Transverse colon (tissue), 4 donors: Measurements from ENCODE around the gene PTGES2. TPM values are rescaled to one million over a fixed set of nuclear protein-coding genes. Genes with fewer than 3 reads are reported as not detected.

Experiments
- DNase-seq: peaks from one replicate; pipeline ENCODE4 v3.0.0-alpha.2; 2019
- H3K27ac ChIP-seq, 4 donors: fragments of 200-600 bp; sonication (generic); 2 replicates each; pipeline ENCODE4 v1.5.1; 2016 to 2018; ENCODE audit warnings: inconsistent platforms in 4 of 4
- H3K27me3 ChIP-seq: fragments of 200-600 bp; sonication (generic); 2 replicates; pipeline ENCODE4 v1.5.1; 2017; ENCODE audit warnings: inconsistent platforms
- H3K36me3 ChIP-seq, 4 donors: fragments of 200-600 bp; sonication (generic); 2 replicates each; pipeline ENCODE4 v1.5.1; 2017 to 2019; ENCODE audit warnings: inconsistent platforms in 4 of 4
- H3K4me1 ChIP-seq, 4 donors: fragments of 200-600 bp; sonication (generic); 2 replicates each; pipeline ENCODE4 v1.5.1; 2017 to 2020; ENCODE audit warnings: inconsistent platforms in 4 of 4
- H3K4me3 ChIP-seq, 4 donors: fragments of 200-600 bp; sonication (generic); 1 replicate in 1 of 4; 2 replicates in 3 of 4; pipeline versions ENCODE4 v1.5.1 to v1.6.1; 2017 to 2019; ENCODE audit warnings: inconsistent platforms in 4 of 4
- H3K9me3 ChIP-seq, 2 donors: fragments of 200-600 bp; sonication (generic); 2 replicates each; pipeline ENCODE4 v1.5.1; 2017 to 2019; ENCODE audit warnings: inconsistent platforms in 2 of 2
- CTCF ChIP-seq, 5 experiments: fragments of 200-600 bp in 3 of 5; fragments of 450-650 bp in 2 of 5; sonication (generic) in 3 of 5; IDR thresholded peaks; 1 replicate in 2 of 5; 2 replicates in 3 of 5; pipeline ENCODE4 v1.5.1; 2016 to 2017; ENCODE audit warnings: antibody characterized with exemption in 5 of 5, inconsistent platforms in 3 of 5, mild to moderate bottlenecking in 2 of 5, moderate library complexity in 1 of 5
- EP300 ChIP-seq: sonication (generic); formaldehyde crosslinking; IDR thresholded peaks from one replicate; pipeline ENCODE4 v1.6.1; 2017; ENCODE audit warnings: antibody characterized with exemption, low read depth
- POLR2A ChIP-seq: fragments of 450-650 bp; IDR thresholded peaks from one replicate; pipeline ENCODE4 v1.6.1; 2016; ENCODE audit warnings: antibody characterized with exemption, mild to moderate bottlenecking, moderate library complexity
- POLR2AphosphoS5 ChIP-seq, 3 donors: sonication (generic); formaldehyde crosslinking; IDR thresholded peaks; one replicate each; pipeline ENCODE4 v1.6.1; 2016; ENCODE audit warnings: antibody characterized with exemption in 3 of 3
- WGBS, 2 donors: methylation state at CpG; one replicate each; pipeline ENCODE4 v1.1.5; 2018; ENCODE audit warnings: low coverage in 1 of 2; 5-methylcytosine and 5-hydroxymethylcytosine counted together
- in situ Hi-C, 4 donors: fragments of 200-750 bp; cut with MboI; loops; one replicate each; pipeline versions ENCODE4 v1.15.0 to v1.15.1; 2017; ENCODE audit warnings: low sequenced_read_pairs in 3 of 4, low pct_ligation_motif_present in 1 of 4, low pct_unique_long_range_greater_than_20kb in 1 of 4
- intact Hi-C: fragments of 100-400 bp; cut with DNase I; formaldehyde crosslinking; loops from one replicate; pipeline ENCODE4 v1.15.1; 2023; ENCODE audit warnings: low total_unique reads
- total RNA-seq, 4 donors: library from RNA; depleted of rRNA; stranded (reverse); fragments of >200 nt; gene quantifications; one replicate each; pipeline ENCODE4 v1.1.0, GENCODE V29; 2016

The PTGES2 gene
- total RNA-seq, 4 donors from 2014 or later, result 109 to 434 (median 164) TPM

- Histone ChIP-seq H3K4me1 (peaks cover 14 to 34% (median 29%) of the 10 kb centered on the region in 4 donors), H3K27me3 (no peaks in the 10 kb centered on the region), H3K9me3 (no peaks in the 10 kb centered on the region), H3K36me3 (peaks cover 0 to 21% (median 10%) of the 10 kb centered on the region in 4 donors), H3K4me3 (no peak overlapping the region), H3K27ac (peak overlapping the region in 2 of 4 donors; percentile 3 to 24)
- intact Hi-C loops (no loop called here), in situ Hi-C loops (loop anchor here in 2 of 4 donors (25.0 kb wide), 2 partner anchors 88 to 163 kb away; no protein-coding TSS in a partner anchor)
- DNase-seq, result peak; percentile 87
- 48 to 67% methylated on average over 6 to 16 of the region's 16 CpGs for WGBS, 2 donors
- TF ChIP-seq POLR2A (no peak), CTCF (IDR thresholded peaks at IDR 0.05) (peak in 4 of 5 experiments; percentile 44 to 55 (median 51)), EP300 (no peak), POLR2AphosphoS5 (IDR thresholded peaks at IDR 0.05) (no peak)
These were observed 2.5 kb downstream of the PTGES2 start for GRCh38 chr9:128124873-128125579.

- Histone ChIP-seq H3K4me1 (peaks cover 14 to 32% (median 28%) of the 10 kb centered on the region in 4 donors), H3K27me3 (no peaks in the 10 kb centered on the region), H3K27ac (no peak overlapping the region), H3K4me3 (no peak overlapping the region), H3K36me3 (peaks cover 0 to 21% (median 10%) of the 10 kb centered on the region in 4 donors), H3K9me3 (no peaks in the 10 kb centered on the region)
- DNase-seq, result no peak
- WGBS, 2 donors, result 79 to 100% methylated on average over 1 to 8 of the region's 8 CpGs
- intact Hi-C loops, result no loop called here
- in situ Hi-C loops, result loop anchor here in 1 of 4 donors (25.0 kb wide), 1 partner anchor 162 kb away; no protein-coding TSS in a partner anchor
- TF ChIP-seq EP300 (no peak), POLR2A (no peak), CTCF (IDR thresholded peaks at IDR 0.05) (no peak), POLR2AphosphoS5 (IDR thresholded peaks at IDR 0.05) (no peak)
These were observed 3.1 kb downstream of the PTGES2 start for GRCh38 chr9:128124451-128124850.

- Histone ChIP-seq H3K27ac (no peak overlapping the region), H3K27me3 (no peaks in the 10 kb centered on the region), H3K36me3 (peaks cover 0 to 21% (median 10%) of the 10 kb centered on the region in 4 donors), H3K9me3 (no peaks in the 10 kb centered on the region), H3K4me3 (no peak overlapping the region), H3K4me1 (peaks cover 8 to 24% (median 20%) of the 10 kb centered on the region in 4 donors)
- 90 to 94% methylated on average over 7 to 21 of the region's 21 CpGs for WGBS, 2 donors
- no peak for TF ChIP-seq CTCF (IDR thresholded peaks at IDR 0.05)
- no peak for TF ChIP-seq EP300
- no peak for TF ChIP-seq POLR2A
- no peak for TF ChIP-seq POLR2AphosphoS5 (IDR thresholded peaks at IDR 0.05)
- in situ Hi-C loops (loop anchor here in 1 of 4 donors (25.0 kb wide), 1 partner anchor 161 kb away; no protein-coding TSS in a partner anchor), intact Hi-C loops (no loop called here)
- no peak for DNase-seq
These were observed 4.0 kb downstream of the PTGES2 start for GRCh38 chr9:128123451-128124080.

- H3K4me3 ChIP-seq, result no peak overlapping the region
- no peak overlapping the region for H3K27ac ChIP-seq
- DNase-seq, result no peak
- H3K9me3 ChIP-seq, result no peaks in the 10 kb centered on the region
- intact Hi-C loops (no loop called here), in situ Hi-C loops (loop anchor here in 1 of 4 donors (25.0 kb wide), 1 partner anchor 160 kb away; no protein-coding TSS in a partner anchor)
- no peaks in the 10 kb centered on the region for H3K27me3 ChIP-seq
- peaks cover 0 to 21% (median 10%) of the 10 kb centered on the region in 4 donors for H3K36me3 ChIP-seq
- H3K4me1 ChIP-seq, result peaks cover 10 to 27% (median 24%) of the 10 kb centered on the region in 4 donors
- TF ChIP-seq EP300 (no peak), POLR2AphosphoS5 (IDR thresholded peaks at IDR 0.05) (no peak), CTCF (IDR thresholded peaks at IDR 0.05) (no peak), POLR2A (no peak)
- whole genome bisulfite sequencing, 2 donors, result 95% methylated on average over 22 of the region's 24 CpGs; no CpG with 5 or more reads in 1 of the 2 donors
These were observed 4.7 kb downstream of the PTGES2 start for GRCh38 chr9:128122809-128123175.
